HepG2 (cell line): ENCODE data around the gene CTIF. TPM values are rescaled to one million over a fixed set of nuclear protein-coding genes. Genes with fewer than 3 reads are reported as not detected.

Experiments
- KDM5A ChIP-seq: fragments of 200-600 bp; sonication (generic); IDR thresholded peaks from 2 replicates; pipeline ENCODE4 v1.7.0; 2018; ENCODE audit warnings: antibody characterized with exemption, mild to moderate bottlenecking, low read length, borderline replicate concordance
- PHF21A ChIP-seq: sonication (generic); formaldehyde crosslinking; IDR thresholded peaks from 2 replicates; pipeline ENCODE4 v1.5.0; 2020; ENCODE audit warnings: mild to moderate bottlenecking, missing genetic modification reagents
- RBFOX2 ChIP-seq: fragments of 200-400 bp; formaldehyde crosslinking; IDR thresholded peaks from 2 replicates; pipeline ENCODE4 v1.6.1; 2017; ENCODE audit warnings: low read depth, mild to moderate bottlenecking, low read length
- SOX6 ChIP-seq, 2 experiments: fragments of 450-650 bp in 1 of 2; sonication (generic) in 1 of 2; formaldehyde crosslinking in 1 of 2; IDR thresholded peaks; 2 replicates each; pipeline versions ENCODE4 v1.4.0 to v1.6.1; 2017 to 2020; ENCODE audit warnings: antibody characterized with exemption in 1 of 2, mild to moderate bottlenecking in 1 of 2, missing genetic modification reagents in 1 of 2
- ZBTB7B ChIP-seq: sonication (generic); formaldehyde crosslinking; IDR thresholded peaks from 2 replicates; pipeline ENCODE4 v1.4.0; 2020; ENCODE audit warnings: missing genetic modification reagents
- polyA plus RNA-seq, 8 experiments: library from polyadenylated mRNA; depleted of rRNA in 3 of 8; stranded (reverse) in 7 of 8; unstranded in 1 of 8; fragments of >200 nt; fragmentation: Illumina TruSeq in 4 of 8; extraction: Trizol in 4 of 8; gene quantifications; 2 replicates each; pipeline versions ENCODE4 v1.2.1 to v1.2.3, GENCODE V29; 2011 to 2016; ENCODE audit warnings: low read depth in 4 of 8, missing spikeins in 1 of 8, mixed read lengths in 1 of 8; ENCODE audit not compliant: insufficient read depth in 1 of 8
- total RNA-seq, 5 experiments: library from RNA; depleted of rRNA; stranded (reverse); fragments of >200 nt; fragmentation: Illumina TruSeq; extraction: Trizol; gene quantifications; 2 replicates each; pipeline ENCODE4 v1.2.3, GENCODE V29; 2016; ENCODE audit warnings: low read depth in 1 of 5
- TF ChIP-seq, protein P1 (sequence below), 2 experiments: sonication (generic) in 1 of 2; formaldehyde crosslinking in 1 of 2; IDR thresholded peaks; 2 replicates each; pipeline versions ENCODE4 v1.6.1 to v1.9.0; 2014 to 2022; ENCODE audit warnings: antibody characterized with exemption in 1 of 2, borderline replicate concordance in 1 of 2, inconsistent platforms in 1 of 2, low read depth in 1 of 2, missing genetic modification reagents in 1 of 2
- TF ChIP-seq, protein P2 (sequence below): sonication (generic); formaldehyde crosslinking; IDR thresholded peaks from 2 replicates; pipeline ENCODE4 v1.4.0; 2020; ENCODE audit warnings: low read depth, missing genetic modification reagents
- TF ChIP-seq, protein P3 (sequence below): sonication (generic); formaldehyde crosslinking; IDR thresholded peaks from 2 replicates; pipeline ENCODE4 v1.4.0; 2020; ENCODE audit warnings: mild to moderate bottlenecking, missing genetic modification reagents
- TF ChIP-seq, protein P4 (sequence below): sonication (generic); formaldehyde crosslinking; IDR thresholded peaks from 2 replicates; pipeline ENCODE4 v1.4.0; 2020; ENCODE audit warnings: missing genetic modification reagents
- TF ChIP-seq, protein P5 (sequence below): IDR thresholded peaks from 2 replicates; pipeline ENCODE4 v1.6.1; 2016; ENCODE audit warnings: low read depth

The CTIF gene
- total and polyA plus RNA-seq, 2 of the 13 experiments (the other 11 are each of a cell fraction or from before 2014, with no cell fraction given) = 18.2 to 28.0 TPM

DNA sequence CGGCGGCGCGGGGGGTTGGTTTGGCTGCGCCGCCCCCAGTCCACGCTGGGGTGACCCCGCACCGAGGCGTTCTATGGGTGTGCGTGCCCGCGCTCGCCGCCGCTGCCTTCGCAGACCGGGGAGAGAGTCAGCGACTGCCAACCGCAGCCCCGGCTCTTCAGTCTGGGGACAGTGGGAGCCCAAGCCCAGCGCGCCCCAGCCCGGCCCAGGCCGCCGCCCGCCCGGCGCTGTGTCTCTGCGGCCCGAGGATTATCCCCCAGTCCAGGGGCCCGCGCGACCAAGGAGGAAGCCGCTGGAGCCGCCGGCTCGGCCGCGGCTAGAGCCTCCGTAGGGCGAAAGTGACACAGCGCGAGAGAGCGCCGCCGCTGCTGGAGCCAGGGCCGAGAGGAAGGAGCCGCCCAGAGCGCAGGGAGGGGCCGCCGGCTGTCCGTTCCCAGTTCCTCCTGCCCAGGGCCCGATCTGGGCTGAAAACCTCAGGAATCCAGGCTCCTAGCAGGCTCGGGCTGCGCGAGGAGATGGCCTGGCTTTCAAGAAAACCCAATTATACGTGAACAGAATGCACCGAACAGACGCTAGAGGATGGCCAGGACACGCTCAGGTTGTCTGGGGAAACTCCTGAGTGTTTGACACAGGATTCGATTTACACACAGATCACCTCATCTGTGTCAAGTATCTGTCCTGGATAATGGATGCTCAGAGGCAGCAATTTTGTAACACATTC lies 2.4 kb downstream of the CTIF start (continued):
- no peak for TF ChIP-seq PHF21A (CRISPR knock-in tag)
- TF ChIP-seq, protein P1, sequence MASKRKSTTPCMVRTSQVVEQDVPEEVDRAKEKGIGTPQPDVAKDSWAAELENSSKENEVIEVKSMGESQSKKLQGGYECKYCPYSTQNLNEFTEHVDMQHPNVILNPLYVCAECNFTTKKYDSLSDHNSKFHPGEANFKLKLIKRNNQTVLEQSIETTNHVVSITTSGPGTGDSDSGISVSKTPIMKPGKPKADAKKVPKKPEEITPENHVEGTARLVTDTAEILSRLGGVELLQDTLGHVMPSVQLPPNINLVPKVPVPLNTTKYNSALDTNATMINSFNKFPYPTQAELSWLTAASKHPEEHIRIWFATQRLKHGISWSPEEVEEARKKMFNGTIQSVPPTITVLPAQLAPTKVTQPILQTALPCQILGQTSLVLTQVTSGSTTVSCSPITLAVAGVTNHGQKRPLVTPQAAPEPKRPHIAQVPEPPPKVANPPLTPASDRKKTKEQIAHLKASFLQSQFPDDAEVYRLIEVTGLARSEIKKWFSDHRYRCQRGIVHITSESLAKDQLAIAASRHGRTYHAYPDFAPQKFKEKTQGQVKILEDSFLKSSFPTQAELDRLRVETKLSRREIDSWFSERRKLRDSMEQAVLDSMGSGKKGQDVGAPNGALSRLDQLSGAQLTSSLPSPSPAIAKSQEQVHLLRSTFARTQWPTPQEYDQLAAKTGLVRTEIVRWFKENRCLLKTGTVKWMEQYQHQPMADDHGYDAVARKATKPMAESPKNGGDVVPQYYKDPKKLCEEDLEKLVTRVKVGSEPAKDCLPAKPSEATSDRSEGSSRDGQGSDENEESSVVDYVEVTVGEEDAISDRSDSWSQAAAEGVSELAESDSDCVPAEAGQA (IDR thresholded peaks at IDR 0.05; ENCODE audit: low read depth) = no peak
- TF ChIP-seq, protein P1 (CRISPR knock-in tag; IDR thresholded peaks at IDR 0.05; ENCODE audit: borderline replicate concordance) = peak; percentile 62; the same call in 1 of the 2 replicates
- TF ChIP-seq, protein P2, sequence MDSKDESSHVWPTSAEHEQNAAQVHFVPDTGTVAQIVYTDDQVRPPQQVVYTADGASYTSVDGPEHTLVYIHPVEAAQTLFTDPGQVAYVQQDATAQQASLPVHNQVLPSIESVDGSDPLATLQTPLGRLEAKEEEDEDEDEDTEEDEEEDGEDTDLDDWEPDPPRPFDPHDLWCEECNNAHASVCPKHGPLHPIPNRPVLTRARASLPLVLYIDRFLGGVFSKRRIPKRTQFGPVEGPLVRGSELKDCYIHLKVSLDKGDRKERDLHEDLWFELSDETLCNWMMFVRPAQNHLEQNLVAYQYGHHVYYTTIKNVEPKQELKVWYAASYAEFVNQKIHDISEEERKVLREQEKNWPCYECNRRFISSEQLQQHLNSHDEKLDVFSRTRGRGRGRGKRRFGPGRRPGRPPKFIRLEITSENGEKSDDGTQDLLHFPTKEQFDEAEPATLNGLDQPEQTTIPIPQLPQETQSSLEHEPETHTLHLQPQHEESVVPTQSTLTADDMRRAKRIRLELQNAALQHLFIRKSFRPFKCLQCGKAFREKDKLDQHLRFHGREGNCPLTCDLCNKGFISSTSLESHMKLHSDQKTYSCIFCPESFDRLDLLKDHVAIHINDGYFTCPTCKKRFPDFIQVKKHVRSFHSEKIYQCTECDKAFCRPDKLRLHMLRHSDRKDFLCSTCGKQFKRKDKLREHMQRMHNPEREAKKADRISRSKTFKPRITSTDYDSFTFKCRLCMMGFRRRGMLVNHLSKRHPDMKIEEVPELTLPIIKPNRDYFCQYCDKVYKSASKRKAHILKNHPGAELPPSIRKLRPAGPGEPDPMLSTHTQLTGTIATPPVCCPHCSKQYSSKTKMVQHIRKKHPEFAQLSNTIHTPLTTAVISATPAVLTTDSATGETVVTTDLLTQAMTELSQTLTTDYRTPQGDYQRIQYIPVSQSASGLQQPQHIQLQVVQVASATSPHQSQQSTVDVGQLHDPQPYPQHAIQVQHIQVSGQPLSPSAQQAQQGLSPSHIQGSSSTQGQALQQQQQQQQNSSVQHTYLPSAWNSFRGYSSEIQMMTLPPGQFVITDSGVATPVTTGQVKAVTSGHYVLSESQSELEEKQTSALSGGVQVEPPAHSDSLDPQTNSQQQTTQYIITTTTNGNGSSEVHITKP (CRISPR knock-in tag) = no peak
- TF ChIP-seq, protein P3, sequence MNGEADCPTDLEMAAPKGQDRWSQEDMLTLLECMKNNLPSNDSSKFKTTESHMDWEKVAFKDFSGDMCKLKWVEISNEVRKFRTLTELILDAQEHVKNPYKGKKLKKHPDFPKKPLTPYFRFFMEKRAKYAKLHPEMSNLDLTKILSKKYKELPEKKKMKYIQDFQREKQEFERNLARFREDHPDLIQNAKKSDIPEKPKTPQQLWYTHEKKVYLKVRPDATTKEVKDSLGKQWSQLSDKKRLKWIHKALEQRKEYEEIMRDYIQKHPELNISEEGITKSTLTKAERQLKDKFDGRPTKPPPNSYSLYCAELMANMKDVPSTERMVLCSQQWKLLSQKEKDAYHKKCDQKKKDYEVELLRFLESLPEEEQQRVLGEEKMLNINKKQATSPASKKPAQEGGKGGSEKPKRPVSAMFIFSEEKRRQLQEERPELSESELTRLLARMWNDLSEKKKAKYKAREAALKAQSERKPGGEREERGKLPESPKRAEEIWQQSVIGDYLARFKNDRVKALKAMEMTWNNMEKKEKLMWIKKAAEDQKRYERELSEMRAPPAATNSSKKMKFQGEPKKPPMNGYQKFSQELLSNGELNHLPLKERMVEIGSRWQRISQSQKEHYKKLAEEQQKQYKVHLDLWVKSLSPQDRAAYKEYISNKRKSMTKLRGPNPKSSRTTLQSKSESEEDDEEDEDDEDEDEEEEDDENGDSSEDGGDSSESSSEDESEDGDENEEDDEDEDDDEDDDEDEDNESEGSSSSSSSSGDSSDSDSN = peak; percentile 96
- TF ChIP-seq SOX6 (IDR thresholded peaks at IDR 0.05) = no peak
- no peak for TF ChIP-seq SOX6 (CRISPR knock-in tag; IDR thresholded peaks at IDR 0.05)
- no peak for TF ChIP-seq KDM5A
- TF ChIP-seq, protein P4, sequence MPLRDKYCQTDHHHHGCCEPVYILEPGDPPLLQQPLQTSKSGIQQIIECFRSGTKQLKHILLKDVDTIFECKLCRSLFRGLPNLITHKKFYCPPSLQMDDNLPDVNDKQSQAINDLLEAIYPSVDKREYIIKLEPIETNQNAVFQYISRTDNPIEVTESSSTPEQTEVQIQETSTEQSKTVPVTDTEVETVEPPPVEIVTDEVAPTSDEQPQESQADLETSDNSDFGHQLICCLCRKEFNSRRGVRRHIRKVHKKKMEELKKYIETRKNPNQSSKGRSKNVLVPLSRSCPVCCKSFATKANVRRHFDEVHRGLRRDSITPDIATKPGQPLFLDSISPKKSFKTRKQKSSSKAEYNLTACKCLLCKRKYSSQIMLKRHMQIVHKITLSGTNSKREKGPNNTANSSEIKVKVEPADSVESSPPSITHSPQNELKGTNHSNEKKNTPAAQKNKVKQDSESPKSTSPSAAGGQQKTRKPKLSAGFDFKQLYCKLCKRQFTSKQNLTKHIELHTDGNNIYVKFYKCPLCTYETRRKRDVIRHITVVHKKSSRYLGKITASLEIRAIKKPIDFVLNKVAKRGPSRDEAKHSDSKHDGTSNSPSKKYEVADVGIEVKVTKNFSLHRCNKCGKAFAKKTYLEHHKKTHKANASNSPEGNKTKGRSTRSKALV (CRISPR knock-in tag) = peak; percentile 95
- TF ChIP-seq ZBTB7B = peak; percentile 13
- TF ChIP-seq, protein P5, sequence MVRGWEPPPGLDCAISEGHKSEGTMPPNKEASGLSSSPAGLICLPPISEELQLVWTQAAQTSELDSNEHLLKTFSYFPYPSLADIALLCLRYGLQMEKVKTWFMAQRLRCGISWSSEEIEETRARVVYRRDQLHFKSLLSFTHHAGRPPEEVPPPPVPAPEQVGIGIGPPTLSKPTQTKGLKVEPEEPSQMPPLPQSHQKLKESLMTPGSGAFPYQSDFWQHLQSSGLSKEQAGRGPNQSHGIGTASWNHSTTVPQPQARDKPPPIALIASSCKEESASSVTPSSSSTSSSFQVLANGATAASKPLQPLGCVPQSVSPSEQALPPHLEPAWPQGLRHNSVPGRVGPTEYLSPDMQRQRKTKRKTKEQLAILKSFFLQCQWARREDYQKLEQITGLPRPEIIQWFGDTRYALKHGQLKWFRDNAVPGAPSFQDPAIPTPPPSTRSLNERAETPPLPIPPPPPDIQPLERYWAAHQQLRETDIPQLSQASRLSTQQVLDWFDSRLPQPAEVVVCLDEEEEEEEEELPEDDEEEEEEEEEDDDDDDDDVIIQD (CRISPR knock-in tag) = no peak
- peak; percentile 74 for TF ChIP-seq RBFOX2
